ENCODE data around the gene PRDM1. TPM values are rescaled to one million over a fixed set of nuclear protein-coding genes. Genes with fewer than 3 reads are reported as not detected.

Gene PRDM1
- total and polyA plus RNA-seq, 2 donors (not counting 1 experiment from before 2014, with no cell fraction given), result 6.9 to 9.6 TPM

- CTCF ChIA-PET, result no interaction called here
- H3K4me3 ChIP-seq (ENCODE audit: control extremely low read depth in 1 of 5, extremely low read depth in 1 of 5, insufficient read depth in 1 of 5, low read depth in 2 of 5, low read length in 4 of 5), result no peak overlapping the region
- intact Hi-C loops (cut with micrococcal nuclease), result no loop called here
Observed at GRCh38 chr6:106104941-106105340, 18.8 kb downstream of the PRDM1 start.

GRCh38 chr6:106105493-106105892, 19.4 kb downstream of the PRDM1 start:
- Histone ChIP-seq H3K4me3 (ENCODE audit: control extremely low read depth in 1 of 5, extremely low read depth in 1 of 5, insufficient read depth in 1 of 5, low read depth in 2 of 5, low read length in 4 of 5) (no peak overlapping the region), H3K36me3 (replicated peaks in 1 of 2; ENCODE audit: control extremely low read depth in 1 of 2, control insufficient read depth in 1 of 2, extremely low read depth in 1 of 2, insufficient read depth in 2 of 2, low read length in 1 of 2) (peaks cover 0 to 19% of the 10 kb centered on the region in 2 experiments), H3K4me2 (replicated peaks; ENCODE audit: low read depth, low read length, poor library complexity, severe bottlenecking) (no peak overlapping the region), H2AFZ (ENCODE audit: insufficient read depth, low read depth, low read length, poor library complexity, severe bottlenecking) (no peak overlapping the region), H3K9ac (ENCODE audit: low read length) (no peak overlapping the region), H3K9me3 (ENCODE audit: control extremely low read depth in 1 of 3, control insufficient read depth in 2 of 3, insufficient read depth in 1 of 3, low read length in 2 of 3) (peaks cover 0 to 6% (median 0%) of the 10 kb centered on the region in 3 donors), H3K4me1 (ENCODE audit: control insufficient read depth in 2 of 2, insufficient read depth in 2 of 2, low read length in 2 of 2) (peaks cover 11 to 13% of the 10 kb centered on the region in 2 donors), H4K20me1 (ENCODE audit: control insufficient read depth, insufficient read depth, low read length, poor library complexity, severe bottlenecking) (no peaks in the 10 kb centered on the region), H3K79me2 (ENCODE audit: control insufficient read depth, insufficient read depth, low read length) (no peaks in the 10 kb centered on the region), H3K27ac (ENCODE audit: low read length in 2 of 2) (no peak overlapping the region), H3K27me3 (replicated peaks in 1 of 4; ENCODE audit: control extremely low read depth in 1 of 4, control insufficient read depth in 3 of 4, insufficient read depth in 4 of 4, low read length in 3 of 4) (no peaks in the 10 kb centered on the region)
- CTCF ChIA-PET, result no interaction called here
- no peak for ATAC-seq (ENCODE audit: low read depth)
- intact Hi-C loops (cut with micrococcal nuclease), result no loop called here
- Mint-ChIP-seq H3K27ac (no peak overlapping the region), H3K4me3 (no peak overlapping the region), H3K4me1 (peaks cover 30% of the 10 kb centered on the region), H3K27me3 (no peaks in the 10 kb centered on the region), H3K9me3 (ENCODE audit: insufficient read depth) (no peaks in the 10 kb centered on the region)
- DNase-seq, result no peak
- TF ChIP-seq CTCF (IDR thresholded peaks at IDR 0.05) (no peak), EZH2 (IDR thresholded peaks at IDR 0.05; ENCODE audit: borderline replicate concordance, insufficient read depth, low read depth, low read length, poor library complexity, severe bottlenecking) (no peak)
- over 99% methylated on average over 22 of the region's 22 CpGs for WGBS (ENCODE audit: insufficient coverage)
- POLR2A ChIA-PET, result no interaction called here

More at GRCh38 chr6:106104941-106105340, 18.8 kb downstream of the PRDM1 start:
- Mint-ChIP-seq H3K27me3 (no peaks in the 10 kb centered on the region), H3K4me3 (no peak overlapping the region), H3K9me3 (ENCODE audit: insufficient read depth) (no peaks in the 10 kb centered on the region), H3K4me1 (peaks cover 34% of the 10 kb centered on the region), H3K27ac (no peak overlapping the region)
- TF ChIP-seq CTCF (IDR thresholded peaks at IDR 0.05), result no peak
- no peak for TF ChIP-seq EZH2 (IDR thresholded peaks at IDR 0.05; ENCODE audit: borderline replicate concordance, insufficient read depth, low read depth, low read length, poor library complexity, severe bottlenecking)
- 99% methylated on average over 20 of the region's 21 CpGs for WGBS (ENCODE audit: insufficient coverage)
- Histone ChIP-seq H4K20me1 (ENCODE audit: control insufficient read depth, insufficient read depth, low read length, poor library complexity, severe bottlenecking) (no peaks in the 10 kb centered on the region), H3K9ac (ENCODE audit: low read length) (no peak overlapping the region), H3K9me3 (ENCODE audit: control extremely low read depth in 1 of 3, control insufficient read depth in 2 of 3, insufficient read depth in 1 of 3, low read length in 2 of 3) (peaks cover 0 to 6% (median 0%) of the 10 kb centered on the region in 3 donors), H3K4me2 (replicated peaks; ENCODE audit: low read depth, low read length, poor library complexity, severe bottlenecking) (no peak overlapping the region), H3K79me2 (ENCODE audit: control insufficient read depth, insufficient read depth, low read length) (no peaks in the 10 kb centered on the region), H3K27me3 (replicated peaks in 1 of 4; ENCODE audit: control extremely low read depth in 1 of 4, control insufficient read depth in 3 of 4, insufficient read depth in 4 of 4, low read length in 3 of 4) (no peaks in the 10 kb centered on the region), H3K27ac (ENCODE audit: low read length in 2 of 2) (no peak overlapping the region), H3K4me1 (ENCODE audit: control insufficient read depth in 2 of 2, insufficient read depth in 2 of 2, low read length in 2 of 2) (peaks cover 11 to 13% of the 10 kb centered on the region in 2 donors), H3K36me3 (replicated peaks in 1 of 2; ENCODE audit: control extremely low read depth in 1 of 2, control insufficient read depth in 1 of 2, extremely low read depth in 1 of 2, insufficient read depth in 2 of 2, low read length in 1 of 2) (peaks cover 0 to 19% of the 10 kb centered on the region in 2 experiments), H2AFZ (ENCODE audit: insufficient read depth, low read depth, low read length, poor library complexity, severe bottlenecking) (no peak overlapping the region)
- ATAC-seq (ENCODE audit: low read depth) (no peak), DNase-seq (no peak)
- POLR2A ChIA-PET, result no interaction called here
